Lower lobe of right lung (tissue), 2 donors: ENCODE results near the gene SLC4A3. TPM values are rescaled to one million over a fixed set of nuclear protein-coding genes. Genes with fewer than 3 reads are reported as not detected.

Source experiments
- ATAC-seq, 2 donors: fragments of 200-7000 bp; cut with Tn5 transposase; one replicate each; pipeline ENCODE4 v1.9.1; 2020 to 2022; ENCODE audit warnings: mild to moderate bottlenecking in 2 of 2, moderate library complexity in 2 of 2
- DNase-seq: peaks from one replicate; pipeline ENCODE4 v3.0.0-alpha.2; 2020
- H3K27ac ChIP-seq: fragments of 200-600 bp; one replicate; pipeline ENCODE4 v1.8.0; 2022
- H3K27me3 ChIP-seq: fragments of 200-600 bp; one replicate; pipeline ENCODE4 v1.8.0; 2022; ENCODE audit warnings: low read depth
- H3K36me3 ChIP-seq: fragments of 200-600 bp; one replicate; pipeline ENCODE4 v1.8.0; 2022; ENCODE audit warnings: mild to moderate bottlenecking
- H3K4me1 ChIP-seq: fragments of 200-600 bp; one replicate; pipeline ENCODE4 v1.8.0; 2022
- H3K4me3 ChIP-seq: fragments of 200-600 bp; one replicate; pipeline ENCODE4 v1.8.0; 2022; ENCODE audit warnings: mild to moderate bottlenecking
- H3K9me3 ChIP-seq: fragments of 200-600 bp; one replicate; pipeline ENCODE4 v1.8.0; 2022
- CTCF ChIP-seq: fragments of 200-600 bp; IDR thresholded peaks from one replicate; pipeline ENCODE4 v1.8.0; 2022; ENCODE audit warnings: antibody characterized with exemption, mild to moderate bottlenecking
- intact Hi-C: fragments of 100-400 bp; cut with DNase I; formaldehyde crosslinking; loops from one replicate; pipeline ENCODE4 v1.11.0; 2022
- total RNA-seq: library from RNA; stranded (reverse); fragmentation: NEBNext Ultra II Directional; extraction: Animal tissue kit (Norgen Biotek cat#: 25700); gene quantifications from one replicate; pipeline ENCODE4 v1.2.1, GENCODE V29; 2021
- donor health status: DM: no; HTN: yes; CAD: no; lungs with severe emphysema.

SLC4A3 gene
- total RNA-seq, 1 donor from 2014 or later: 1.0 TPM

DNA sequence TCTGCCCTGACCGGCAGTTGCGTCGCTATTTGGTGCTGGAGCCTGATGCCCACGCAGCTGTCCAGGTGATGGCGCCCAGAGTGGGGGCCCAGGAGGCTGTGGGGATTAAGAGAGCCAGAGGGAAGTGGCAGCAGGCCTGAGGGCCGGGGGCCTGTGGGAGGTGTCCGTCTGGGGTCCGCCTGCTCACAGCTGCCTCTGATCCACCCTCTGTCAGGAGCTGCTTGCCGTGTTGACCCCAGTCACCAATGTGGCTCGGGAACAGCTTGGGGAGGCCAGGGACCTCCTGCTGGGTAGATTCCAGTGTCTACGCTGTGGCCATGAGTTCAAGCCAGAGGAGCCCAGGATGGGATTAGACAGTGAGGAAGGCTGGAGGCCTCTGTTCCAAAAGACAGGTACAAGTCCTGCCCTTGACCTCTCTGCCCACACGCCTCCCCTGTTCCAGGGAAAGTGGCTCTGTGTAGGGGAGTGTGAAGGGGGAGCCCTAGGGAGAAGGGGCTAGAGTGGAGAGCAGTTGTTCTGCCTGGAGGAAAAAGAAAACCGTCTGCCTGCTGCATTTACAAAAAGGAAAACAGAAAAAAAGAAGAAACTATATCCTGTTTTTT is 18.2 kb upstream of the SLC4A3 start:
- H3K27me3 ChIP-seq: no peaks in the 10 kb centered on the region
- H3K36me3 ChIP-seq: peaks cover 83% of the 10 kb centered on the region
- H3K4me1 ChIP-seq: peaks cover under 1% of the 10 kb centered on the region
- H3K4me3 ChIP-seq: no peak overlapping the region
- DNase-seq (no peak), ATAC-seq (no peak)
- H3K27ac ChIP-seq: no peak overlapping the region
- no peak for TF ChIP-seq CTCF
- H3K9me3 ChIP-seq: no peaks in the 10 kb centered on the region
- intact Hi-C loops: no loop called here

GRCh38 chr2:219611306-219611705 is 16.1 kb upstream of the SLC4A3 start:
- DNase-seq: no peak
- H3K4me1 ChIP-seq: no peaks in the 10 kb centered on the region
- intact Hi-C loops: no loop called here
- H3K27me3 ChIP-seq: no peaks in the 10 kb centered on the region
- ATAC-seq: no peak
- no peaks in the 10 kb centered on the region for H3K9me3 ChIP-seq
- no peak overlapping the region for H3K27ac ChIP-seq
- H3K36me3 ChIP-seq: peaks cover 89% of the 10 kb centered on the region
- H3K4me3 ChIP-seq: no peak overlapping the region
- no peak for TF ChIP-seq CTCF

DNA sequence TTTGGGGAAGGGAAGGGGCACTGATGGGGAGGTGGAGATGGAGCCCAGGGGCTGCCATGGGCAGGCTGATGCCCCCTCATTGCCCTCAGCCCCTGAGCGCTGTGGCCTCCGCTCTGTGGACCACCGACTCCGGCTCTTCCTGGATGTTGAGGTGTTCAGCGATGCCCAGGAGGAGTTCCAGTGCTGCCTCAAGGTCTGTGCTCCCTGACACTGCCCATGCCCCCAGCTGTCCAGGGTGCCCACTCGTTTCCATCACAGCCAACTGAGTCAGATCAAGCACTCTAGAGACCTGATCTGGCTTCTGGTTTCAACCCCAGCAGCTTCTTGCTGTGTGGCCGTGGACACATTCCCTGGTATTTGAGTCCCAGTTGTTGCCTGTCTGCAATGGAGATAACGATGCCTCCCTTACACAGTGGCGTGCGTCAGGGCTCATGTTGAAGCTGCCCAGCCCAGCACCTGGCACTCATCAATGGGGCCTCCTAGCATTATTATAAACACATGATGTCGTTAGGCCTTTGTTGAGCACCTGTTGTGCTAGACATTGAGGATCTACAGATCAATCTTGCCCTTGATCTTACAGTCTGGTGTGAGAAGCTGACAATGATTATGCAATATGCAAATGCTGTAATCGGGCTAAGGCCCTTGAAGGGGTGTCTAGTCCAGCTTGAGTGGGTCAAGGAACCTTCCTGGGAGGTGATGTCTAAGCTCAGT is 15.4 kb upstream of the SLC4A3 start:
- H3K27me3 ChIP-seq: no peaks in the 10 kb centered on the region
- H3K4me3 ChIP-seq: no peak overlapping the region
- no peak for TF ChIP-seq CTCF
- H3K36me3 ChIP-seq: peaks cover 86% of the 10 kb centered on the region
- ATAC-seq (no peak), DNase-seq (no peak)
- no peak overlapping the region for H3K27ac ChIP-seq
- H3K4me1 ChIP-seq: no peaks in the 10 kb centered on the region
- intact Hi-C loops: no loop called here
- H3K9me3 ChIP-seq: no peaks in the 10 kb centered on the region

- H3K4me3 ChIP-seq: no peak overlapping the region
- H3K27me3 ChIP-seq: no peaks in the 10 kb centered on the region
- no peaks in the 10 kb centered on the region for H3K4me1 ChIP-seq
- no peak for DNase-seq
- peaks cover 79% of the 10 kb centered on the region for H3K36me3 ChIP-seq
- ATAC-seq: no peak
- no peak overlapping the region for H3K27ac ChIP-seq
- intact Hi-C loops: no loop called here
- no peak for TF ChIP-seq CTCF
- H3K9me3 ChIP-seq: no peaks in the 10 kb centered on the region
Observed at GRCh38 chr2:219612577-219613286, 14.7 kb upstream of the SLC4A3 start.

DNA sequence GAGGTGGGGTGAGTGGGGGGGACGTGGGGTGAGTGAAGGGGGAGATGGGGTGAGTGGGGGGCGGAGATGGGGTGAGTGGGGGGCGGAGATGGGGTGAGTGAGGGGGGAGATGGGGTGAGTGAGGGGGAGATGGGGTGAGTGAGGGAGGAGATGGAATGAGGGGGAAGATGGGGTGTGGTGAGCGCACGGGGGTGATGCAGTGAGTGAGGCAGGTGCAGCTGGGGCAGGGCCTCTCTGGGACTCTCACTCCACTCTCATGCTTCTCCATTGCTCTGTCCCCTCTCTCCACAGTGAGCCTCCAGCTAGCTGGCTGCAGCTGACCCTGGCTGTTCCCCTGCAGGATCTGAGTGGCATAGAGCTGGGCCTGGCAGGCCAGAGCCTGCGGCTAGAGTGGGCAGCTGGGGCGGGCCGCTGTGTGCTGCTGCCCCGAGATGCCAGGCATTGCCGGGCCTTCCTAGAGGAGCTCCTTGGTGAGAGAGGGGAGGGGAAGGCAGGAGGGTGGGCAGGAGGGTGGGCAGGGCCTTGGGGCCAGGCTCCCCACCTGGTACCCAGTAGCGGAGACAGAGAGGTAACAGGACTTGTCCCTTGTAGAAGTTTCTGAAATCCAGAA is 13.9 kb upstream of the SLC4A3 start:
- Histone ChIP-seq H3K9me3 (no peaks in the 10 kb centered on the region), H3K36me3 (peaks cover 71% of the 10 kb centered on the region), H3K27ac (no peak overlapping the region), H3K4me3 (no peak overlapping the region), H3K4me1 (no peaks in the 10 kb centered on the region), H3K27me3 (no peaks in the 10 kb centered on the region)
- intact Hi-C loops: no loop called here
- DNase-seq: no peak
- ATAC-seq: no peak
- no peak for TF ChIP-seq CTCF
